HepG2 (cell line): ENCODE results near the gene AFAP1. TPM values are rescaled to one million over a fixed set of nuclear protein-coding genes. Genes with fewer than 3 reads are reported as not detected.
A peak's percentile ranks its signal among the peaks of the same experiment; 100 is the strongest.

Source experiments
- CBFB ChIP-seq: sonication (generic); formaldehyde crosslinking; IDR thresholded peaks from 2 replicates; pipeline ENCODE4 v1.4.0; 2020; ENCODE audit warnings: missing genetic modification reagents
- CENPX ChIP-seq: sonication (generic); formaldehyde crosslinking; IDR thresholded peaks from 2 replicates; pipeline ENCODE4 v1.9.0; 2021; ENCODE audit warnings: mild to moderate bottlenecking, missing genetic modification reagents, moderate library complexity
- DNMT3B ChIP-seq: conservative IDR thresholded peaks from 2 replicates; pipeline ENCODE4 v1.6.1; 2016; ENCODE audit warnings: missing biosample characterization, control low read depth
- HNRNPK ChIP-seq: fragments of 200-400 bp; formaldehyde crosslinking; IDR thresholded peaks from 2 replicates; pipeline ENCODE4 v1.6.1; 2018; ENCODE audit warnings: low read length, low read depth, moderate library complexity, mild to moderate bottlenecking; ENCODE audit not compliant: poor library complexity, severe bottlenecking
- ISL2 ChIP-seq: sonication (generic); formaldehyde crosslinking; IDR thresholded peaks from 2 replicates; pipeline ENCODE4 v1.5.0; 2020; ENCODE audit warnings: missing genetic modification reagents
- KAT2B ChIP-seq: fragments of 150-350 bp; IDR thresholded peaks from 2 replicates; pipeline ENCODE4 v1.6.1; 2014; ENCODE audit warnings: low read depth, low read length, borderline replicate concordance
- MTF2 ChIP-seq: sonication (generic); formaldehyde crosslinking; IDR thresholded peaks from 2 replicates; pipeline ENCODE4 v1.5.0; 2020; ENCODE audit warnings: missing genetic modification reagents, borderline replicate concordance
- NCOA1 ChIP-seq: sonication (generic); formaldehyde crosslinking; IDR thresholded peaks from 2 replicates; pipeline ENCODE4 v1.9.0; 2021; ENCODE audit warnings: missing genetic modification reagents
- POLR2AphosphoS5 ChIP-seq: IDR thresholded peaks from 2 replicates; pipeline ENCODE4 v1.6.1; 2012; ENCODE audit warnings: low read depth, low read length
- SIX4 ChIP-seq: sonication (generic); formaldehyde crosslinking; IDR thresholded peaks from 2 replicates; pipeline ENCODE4 v1.4.0; 2020; ENCODE audit warnings: missing genetic modification reagents
- SP140L ChIP-seq: sonication (generic); formaldehyde crosslinking; IDR thresholded peaks from 2 replicates; pipeline ENCODE4 v1.4.0; 2020; ENCODE audit warnings: missing genetic modification reagents, borderline replicate concordance
- SUZ12 ChIP-seq: fragments of 150-350 bp; IDR thresholded peaks from 2 replicates; pipeline ENCODE4 v1.6.1; 2014; ENCODE audit warnings: low read depth, low read length
- TAF15 ChIP-seq: fragments of 200-400 bp; formaldehyde crosslinking; IDR thresholded peaks from one replicate; pipeline ENCODE4 v1.6.1; 2018; ENCODE audit warnings: mild to moderate bottlenecking, low read depth, low read length; ENCODE audit not compliant: poor library complexity, severe bottlenecking
- ZBTB20 ChIP-seq: sonication (generic); formaldehyde crosslinking; IDR thresholded peaks from 2 replicates; pipeline ENCODE4 v1.8.1; 2023; ENCODE audit warnings: missing genetic modification reagents, low read depth, mild to moderate bottlenecking, borderline replicate concordance
- ZKSCAN5 ChIP-seq: sonication (generic); formaldehyde crosslinking; IDR thresholded peaks from 2 replicates; pipeline ENCODE4 v1.5.1; 2020; ENCODE audit warnings: mild to moderate bottlenecking, missing genetic modification reagents
- ZNF441 ChIP-seq: sonication (generic); formaldehyde crosslinking; IDR thresholded peaks from 2 replicates; pipeline ENCODE4 v1.7.0; 2021; ENCODE audit warnings: missing genetic modification reagents, borderline replicate concordance
- ZNF850 ChIP-seq: sonication (generic); formaldehyde crosslinking; conservative IDR thresholded peaks from 2 replicates; pipeline ENCODE4 v1.9.0; 2021; ENCODE audit warnings: mild to moderate bottlenecking, missing genetic modification reagents
- polyA plus RNA-seq, 8 experiments: library from polyadenylated mRNA; depleted of rRNA in 3 of 8; stranded (reverse) in 7 of 8; unstranded in 1 of 8; fragments of >200 nt; fragmentation: Illumina TruSeq in 4 of 8; extraction: Trizol in 4 of 8; gene quantifications; 2 replicates each; pipeline versions ENCODE4 v1.2.1 to v1.2.3, GENCODE V29; 2011 to 2016; ENCODE audit warnings: low read depth in 4 of 8, missing spikeins in 1 of 8, mixed read lengths in 1 of 8; ENCODE audit not compliant: insufficient read depth in 1 of 8
- total RNA-seq, 5 experiments: library from RNA; depleted of rRNA; stranded (reverse); fragments of >200 nt; fragmentation: Illumina TruSeq; extraction: Trizol; gene quantifications; 2 replicates each; pipeline ENCODE4 v1.2.3, GENCODE V29; 2016; ENCODE audit warnings: low read depth in 1 of 5
- TF ChIP-seq, protein P1 (sequence below): sonication (generic); formaldehyde crosslinking; IDR thresholded peaks from 2 replicates; pipeline ENCODE4 v1.4.0; 2020; ENCODE audit warnings: missing genetic modification reagents
- TF ChIP-seq, protein P2 (sequence below): IDR thresholded peaks from 2 replicates; pipeline ENCODE4 v1.6.1; 2016; ENCODE audit warnings: missing biosample characterization, missing genetic modification reagents, low read depth
- TF ChIP-seq, protein P3 (sequence below): sonication (generic); formaldehyde crosslinking; conservative IDR thresholded peaks from 2 replicates; pipeline ENCODE4 v1.8.1; 2023; ENCODE audit warnings: missing genetic modification reagents
- TF ChIP-seq, protein P4 (sequence below): sonication (generic); formaldehyde crosslinking; IDR thresholded peaks from 2 replicates; pipeline ENCODE4 v1.8.1; 2023; ENCODE audit warnings: mild to moderate bottlenecking, missing genetic modification reagents
- TF ChIP-seq, protein P5 (sequence below): IDR thresholded peaks from 2 replicates; pipeline ENCODE4 v1.6.1; 2012; ENCODE audit warnings: inconsistent platforms
- TF ChIP-seq, protein P6 (sequence below): IDR thresholded peaks from 2 replicates; pipeline ENCODE4 v1.6.1; 2016; ENCODE audit warnings: low read depth

The AFAP1 gene
- total and polyA plus RNA-seq, 2 of the 13 experiments (the other 11 are each of a cell fraction or from before 2014, with no cell fraction given): 2.5 TPM

DNA sequence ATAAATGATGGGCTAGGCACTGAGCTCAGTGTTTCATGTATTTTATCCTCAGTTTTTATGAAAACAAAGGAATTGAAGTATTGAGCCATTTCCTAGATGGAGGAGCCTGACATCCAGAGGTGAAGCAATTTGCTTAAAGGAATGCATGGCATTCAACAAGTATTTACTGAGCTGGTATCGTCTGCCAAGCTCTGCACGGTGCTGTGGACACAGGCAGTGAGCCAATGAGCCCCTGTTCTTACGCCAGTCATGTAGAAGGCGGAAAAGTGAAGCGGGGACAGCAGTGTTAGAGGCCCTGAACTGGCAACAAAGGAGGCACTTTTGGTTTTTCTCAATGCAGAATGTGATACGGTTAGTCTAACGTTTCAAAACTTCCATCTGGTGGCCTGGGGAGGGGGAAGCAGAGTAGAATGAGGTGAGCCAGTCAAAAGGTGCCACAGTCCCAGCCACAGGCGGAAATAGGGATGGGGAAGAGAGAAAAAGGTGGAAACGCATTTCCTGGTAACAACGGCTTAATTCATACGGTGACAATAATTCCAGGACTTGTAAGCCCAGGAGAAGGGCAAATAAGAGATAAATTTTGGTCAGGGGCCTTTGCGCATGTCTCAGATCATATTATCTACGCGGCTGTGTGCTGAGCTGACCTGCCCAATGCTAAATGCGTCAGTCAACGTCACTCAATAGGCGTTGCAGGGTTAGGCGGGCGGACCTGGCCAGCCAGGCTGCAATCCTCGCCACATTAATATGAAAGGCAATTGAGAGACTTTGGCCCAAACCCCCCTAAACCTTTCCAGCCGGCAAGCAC, 133.9 kb downstream of the AFAP1 start (continued):
- no peak for TF ChIP-seq MTF2 (CRISPR knock-in tag)
- TF ChIP-seq, protein P1, sequence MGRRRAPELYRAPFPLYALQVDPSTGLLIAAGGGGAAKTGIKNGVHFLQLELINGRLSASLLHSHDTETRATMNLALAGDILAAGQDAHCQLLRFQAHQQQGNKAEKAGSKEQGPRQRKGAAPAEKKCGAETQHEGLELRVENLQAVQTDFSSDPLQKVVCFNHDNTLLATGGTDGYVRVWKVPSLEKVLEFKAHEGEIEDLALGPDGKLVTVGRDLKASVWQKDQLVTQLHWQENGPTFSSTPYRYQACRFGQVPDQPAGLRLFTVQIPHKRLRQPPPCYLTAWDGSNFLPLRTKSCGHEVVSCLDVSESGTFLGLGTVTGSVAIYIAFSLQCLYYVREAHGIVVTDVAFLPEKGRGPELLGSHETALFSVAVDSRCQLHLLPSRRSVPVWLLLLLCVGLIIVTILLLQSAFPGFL (CRISPR knock-in tag): no peak
- TF ChIP-seq, protein P2, sequence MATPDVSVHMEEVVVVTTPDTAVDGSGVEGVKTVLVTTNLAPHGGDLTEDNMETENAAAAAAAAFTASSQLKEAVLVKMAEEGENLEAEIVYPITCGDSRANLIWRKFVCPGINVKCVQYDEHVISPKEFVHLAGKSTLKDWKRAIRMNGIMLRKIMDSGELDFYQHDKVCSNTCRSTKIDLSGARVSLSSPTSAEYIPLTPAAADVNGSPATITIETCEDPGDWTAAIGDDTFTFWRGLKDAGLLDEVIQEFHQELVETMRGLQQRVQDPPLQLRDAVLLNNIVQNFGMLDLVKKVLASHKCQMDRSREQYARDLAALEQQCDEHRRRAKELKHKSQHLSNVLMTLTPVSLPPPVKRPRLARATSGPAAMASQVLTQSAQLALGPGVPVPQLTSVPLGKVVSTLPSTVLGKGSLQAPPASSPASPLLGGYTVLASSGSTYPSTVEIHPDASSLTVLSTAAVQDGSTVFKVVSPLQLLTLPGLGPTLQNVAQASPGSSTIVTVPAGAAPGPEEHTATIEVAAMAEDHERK (CRISPR knock-in tag): no peak
- TF ChIP-seq, protein P3, sequence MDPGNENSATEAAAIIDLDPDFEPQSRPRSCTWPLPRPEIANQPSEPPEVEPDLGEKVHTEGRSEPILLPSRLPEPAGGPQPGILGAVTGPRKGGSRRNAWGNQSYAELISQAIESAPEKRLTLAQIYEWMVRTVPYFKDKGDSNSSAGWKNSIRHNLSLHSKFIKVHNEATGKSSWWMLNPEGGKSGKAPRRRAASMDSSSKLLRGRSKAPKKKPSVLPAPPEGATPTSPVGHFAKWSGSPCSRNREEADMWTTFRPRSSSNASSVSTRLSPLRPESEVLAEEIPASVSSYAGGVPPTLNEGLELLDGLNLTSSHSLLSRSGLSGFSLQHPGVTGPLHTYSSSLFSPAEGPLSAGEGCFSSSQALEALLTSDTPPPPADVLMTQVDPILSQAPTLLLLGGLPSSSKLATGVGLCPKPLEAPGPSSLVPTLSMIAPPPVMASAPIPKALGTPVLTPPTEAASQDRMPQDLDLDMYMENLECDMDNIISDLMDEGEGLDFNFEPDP (CRISPR knock-in tag): no peak
- TF ChIP-seq CBFB (CRISPR knock-in tag): peak; percentile 55; the same call in 1 of the 2 replicates
- no peak for TF ChIP-seq SP140L (CRISPR knock-in tag)
- TF ChIP-seq NCOA1 (CRISPR knock-in tag): no peak
- no peak for TF ChIP-seq ZNF850 (CRISPR knock-in tag)
- peak; percentile 39; the same call in 1 of the 2 replicates for TF ChIP-seq SIX4
- TF ChIP-seq, protein P4, sequence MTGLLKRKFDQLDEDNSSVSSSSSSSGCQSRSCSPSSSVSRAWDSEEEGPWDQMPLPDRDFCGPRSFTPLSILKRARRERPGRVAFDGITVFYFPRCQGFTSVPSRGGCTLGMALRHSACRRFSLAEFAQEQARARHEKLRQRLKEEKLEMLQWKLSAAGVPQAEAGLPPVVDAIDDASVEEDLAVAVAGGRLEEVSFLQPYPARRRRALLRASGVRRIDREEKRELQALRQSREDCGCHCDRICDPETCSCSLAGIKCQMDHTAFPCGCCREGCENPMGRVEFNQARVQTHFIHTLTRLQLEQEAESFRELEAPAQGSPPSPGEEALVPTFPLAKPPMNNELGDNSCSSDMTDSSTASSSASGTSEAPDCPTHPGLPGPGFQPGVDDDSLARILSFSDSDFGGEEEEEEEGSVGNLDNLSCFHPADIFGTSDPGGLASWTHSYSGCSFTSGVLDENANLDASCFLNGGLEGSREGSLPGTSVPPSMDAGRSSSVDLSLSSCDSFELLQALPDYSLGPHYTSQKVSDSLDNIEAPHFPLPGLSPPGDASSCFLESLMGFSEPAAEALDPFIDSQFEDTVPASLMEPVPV (CRISPR knock-in tag): no peak
- TF ChIP-seq ZBTB20 (CRISPR knock-in tag): no peak
- TF ChIP-seq CENPX (CRISPR knock-in tag): no peak
- TF ChIP-seq POLR2AphosphoS5: no peak
- TF ChIP-seq ZNF441 (CRISPR knock-in tag): no peak
- peak; percentile 82 for TF ChIP-seq ISL2 (CRISPR knock-in tag)
- no peak for TF ChIP-seq TAF15
- TF ChIP-seq, protein P5, sequence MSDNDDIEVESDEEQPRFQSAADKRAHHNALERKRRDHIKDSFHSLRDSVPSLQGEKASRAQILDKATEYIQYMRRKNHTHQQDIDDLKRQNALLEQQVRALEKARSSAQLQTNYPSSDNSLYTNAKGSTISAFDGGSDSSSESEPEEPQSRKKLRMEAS: peak; percentile 59
- TF ChIP-seq ZKSCAN5 (CRISPR knock-in tag): no peak
- TF ChIP-seq SUZ12: no peak
- TF ChIP-seq KAT2B: no peak
- 0 out of 2 replicates have a peak, but pooled peaks have one; percentile 56 for TF ChIP-seq DNMT3B (CRISPR knock-in tag)
- TF ChIP-seq HNRNPK: no peak
- TF ChIP-seq, protein P6, sequence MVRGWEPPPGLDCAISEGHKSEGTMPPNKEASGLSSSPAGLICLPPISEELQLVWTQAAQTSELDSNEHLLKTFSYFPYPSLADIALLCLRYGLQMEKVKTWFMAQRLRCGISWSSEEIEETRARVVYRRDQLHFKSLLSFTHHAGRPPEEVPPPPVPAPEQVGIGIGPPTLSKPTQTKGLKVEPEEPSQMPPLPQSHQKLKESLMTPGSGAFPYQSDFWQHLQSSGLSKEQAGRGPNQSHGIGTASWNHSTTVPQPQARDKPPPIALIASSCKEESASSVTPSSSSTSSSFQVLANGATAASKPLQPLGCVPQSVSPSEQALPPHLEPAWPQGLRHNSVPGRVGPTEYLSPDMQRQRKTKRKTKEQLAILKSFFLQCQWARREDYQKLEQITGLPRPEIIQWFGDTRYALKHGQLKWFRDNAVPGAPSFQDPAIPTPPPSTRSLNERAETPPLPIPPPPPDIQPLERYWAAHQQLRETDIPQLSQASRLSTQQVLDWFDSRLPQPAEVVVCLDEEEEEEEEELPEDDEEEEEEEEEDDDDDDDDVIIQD (CRISPR knock-in tag): no peak
